AG04449 (cell line): ENCODE measurements around the gene NNMT.

ENCODE experiments used
- CTCF ChIA-PET: fragments of 350-600 bp; formaldehyde crosslinking; extraction: SDS; loops from one replicate; lab custom pipeline; 2021; ENCODE audit warnings: antibody characterized with exemption; lab: Yijun Ruan, JAX
- POLR2A ChIA-PET: fragments of 400-600, 350-600 bp; formaldehyde crosslinking; extraction: SDS; loops from one replicate; lab custom pipeline; 2020; ENCODE audit warnings: antibody characterized with exemption, inconsistent platforms; lab: Yijun Ruan, JAX
- DNase-seq: peaks from one replicate; pipeline ENCODE4 v3.0.0-alpha.2; 2010; ENCODE audit warnings: low read depth, low spot score
- H3K4me3 ChIP-seq: 2 replicates; pipeline ENCODE4 v1.5.1; 2011; ENCODE audit warnings: low read depth, mild to moderate bottlenecking, control low read depth, low read length
- TF ChIP-seq, protein P1 (sequence below): IDR thresholded peaks from one replicate; pipeline ENCODE4 v1.5.1; 2011; ENCODE audit warnings: mild to moderate bottlenecking, moderate library complexity, low read length, control low read depth, inconsistent platforms; ENCODE audit not compliant: insufficient read depth; ENCODE audit errors: missing control alignments

Gene NNMT

DNA sequence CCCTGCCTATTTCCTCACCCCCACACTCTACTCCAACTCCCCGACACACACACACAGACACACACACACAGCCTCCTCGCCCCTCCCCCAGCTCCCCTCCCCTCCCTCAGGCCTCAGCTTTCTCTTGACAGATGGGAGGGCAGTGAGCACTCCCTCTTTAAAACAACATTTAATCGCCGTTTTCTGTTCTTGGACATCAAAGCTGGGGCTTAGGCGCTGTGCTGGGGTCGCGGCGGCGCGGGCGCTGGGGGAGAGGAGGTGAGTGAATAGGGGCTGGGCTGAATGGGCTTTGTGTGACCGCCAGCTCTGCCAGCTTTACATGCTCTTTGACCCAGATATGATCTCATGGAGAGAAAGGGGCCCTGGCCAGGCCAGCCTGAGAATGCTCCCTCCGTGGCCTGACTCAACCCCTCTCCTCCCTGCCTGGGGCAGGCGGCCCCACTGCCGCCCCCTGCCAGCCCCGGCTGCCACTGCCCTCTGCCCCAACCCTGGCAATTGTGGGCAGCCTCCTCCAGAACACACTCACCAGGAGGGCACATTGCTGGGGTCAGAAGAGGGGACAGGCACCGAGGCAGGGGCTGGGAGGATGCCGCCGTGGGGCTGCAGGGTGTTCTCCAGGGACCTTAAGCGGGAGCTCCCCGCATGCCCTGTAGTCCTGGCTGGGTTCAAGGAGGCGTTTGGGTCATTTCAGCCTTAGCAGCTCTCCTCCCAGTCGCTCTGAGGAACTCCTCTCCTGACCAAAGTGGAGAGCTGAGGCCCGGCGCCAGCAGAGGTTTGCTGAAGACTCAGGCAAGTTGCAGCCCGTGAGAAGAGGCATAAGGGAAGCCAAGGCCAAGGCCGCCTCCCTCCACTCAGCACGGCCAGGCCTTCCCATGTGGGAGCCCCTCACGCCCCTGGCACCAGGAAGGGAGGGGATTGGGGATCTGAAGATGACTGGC lies 38.3 kb upstream of the NNMT start:
- H3K4me3 ChIP-seq = no peak overlapping the region
- no peak for DNase-seq
- POLR2A ChIA-PET = no interaction called here
- CTCF ChIA-PET = interaction anchor here (0.7 to 11.2 kb wide), 9 partner anchors 8 to 453 kb away, joined by 3 to 279 read pairs (median 45); partner anchors contain the start of gene HTR3B
- TF ChIP-seq, protein P1, sequence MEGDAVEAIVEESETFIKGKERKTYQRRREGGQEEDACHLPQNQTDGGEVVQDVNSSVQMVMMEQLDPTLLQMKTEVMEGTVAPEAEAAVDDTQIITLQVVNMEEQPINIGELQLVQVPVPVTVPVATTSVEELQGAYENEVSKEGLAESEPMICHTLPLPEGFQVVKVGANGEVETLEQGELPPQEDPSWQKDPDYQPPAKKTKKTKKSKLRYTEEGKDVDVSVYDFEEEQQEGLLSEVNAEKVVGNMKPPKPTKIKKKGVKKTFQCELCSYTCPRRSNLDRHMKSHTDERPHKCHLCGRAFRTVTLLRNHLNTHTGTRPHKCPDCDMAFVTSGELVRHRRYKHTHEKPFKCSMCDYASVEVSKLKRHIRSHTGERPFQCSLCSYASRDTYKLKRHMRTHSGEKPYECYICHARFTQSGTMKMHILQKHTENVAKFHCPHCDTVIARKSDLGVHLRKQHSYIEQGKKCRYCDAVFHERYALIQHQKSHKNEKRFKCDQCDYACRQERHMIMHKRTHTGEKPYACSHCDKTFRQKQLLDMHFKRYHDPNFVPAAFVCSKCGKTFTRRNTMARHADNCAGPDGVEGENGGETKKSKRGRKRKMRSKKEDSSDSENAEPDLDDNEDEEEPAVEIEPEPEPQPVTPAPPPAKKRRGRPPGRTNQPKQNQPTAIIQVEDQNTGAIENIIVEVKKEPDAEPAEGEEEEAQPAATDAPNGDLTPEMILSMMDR = no peak

GRCh38 chr11:114258696-114259095 lies 37.5 kb upstream of the NNMT start:
- ChIA-PET POLR2A (no interaction called here), CTCF (interaction anchor here (0.7 to 11.2 kb wide), 8 partner anchors 9 to 454 kb away, joined by 3 to 279 read pairs (median 54); partner anchors contain the start of gene HTR3B)
- no peak overlapping the region for H3K4me3 ChIP-seq
- TF ChIP-seq, protein P1 = no peak
- DNase-seq = no peak

GRCh38 chr11:114259124-114259526 lies 37.1 kb upstream of the NNMT start:
- ChIA-PET POLR2A (interaction anchor here (0.7 kb wide), 1 partner anchor 363 kb away, joined by 4 read pairs; no protein-coding TSS in a partner anchor), CTCF (interaction anchor here (3.7 to 11.2 kb wide), 8 partner anchors 10 to 455 kb away, joined by 20 to 279 read pairs (median 54); partner anchors contain the start of gene HTR3B)
- DNase-seq = no peak
- no peak overlapping the region for H3K4me3 ChIP-seq
- TF ChIP-seq, protein P1 = no peak

- POLR2A ChIA-PET = interaction anchor here (0.7 kb wide), 1 partner anchor 363 kb away, joined by 4 read pairs; no protein-coding TSS in a partner anchor
- H3K4me3 ChIP-seq = no peak overlapping the region
- CTCF ChIA-PET = interaction anchor here (1.1 to 11.2 kb wide), 13 partner anchors 9 to 455 kb away, joined by 3 to 279 read pairs (median 40); partner anchors contain the start of gene HTR3B
- DNase-seq = no peak
- TF ChIP-seq, protein P1 = no peak
Observed at GRCh38 chr11:114259551-114259983, 36.6 kb upstream of the NNMT start.

DNA sequence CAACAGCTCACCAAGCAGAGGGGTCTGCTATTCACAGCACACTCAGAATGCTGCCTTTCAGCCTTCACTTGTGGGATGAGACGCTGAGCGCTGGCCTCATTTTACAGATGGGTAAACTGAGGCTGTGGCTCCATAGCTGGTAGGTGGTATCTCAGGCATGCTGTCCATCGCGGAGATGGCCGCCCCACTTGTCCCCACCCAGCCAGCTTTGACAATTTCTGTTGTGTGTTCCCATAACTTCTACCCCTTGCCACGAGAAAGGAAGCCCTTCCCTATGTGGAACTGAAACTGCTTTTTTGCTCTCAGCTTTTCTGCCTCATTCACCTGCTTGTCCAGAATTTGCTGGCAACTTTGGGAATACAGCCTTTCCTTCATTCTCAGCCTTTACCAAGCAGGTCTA lies 36.1 kb upstream of the NNMT start:
- POLR2A ChIA-PET = interaction anchor here (0.7 kb wide), 1 partner anchor 226 kb away, joined by 3 read pairs; no protein-coding TSS in a partner anchor
- DNase-seq = no peak
- TF ChIP-seq, protein P1 = no peak
- CTCF ChIA-PET = interaction anchor here (0.8 to 11.2 kb wide), 22 partner anchors 9 to 456 kb away, joined by 3 to 279 read pairs (median 10); partner anchors contain the start of gene HTR3B
- no peak overlapping the region for H3K4me3 ChIP-seq
